T-helper 1 cell treated with Interleukin-12 subunit alpha and Interleukin-12 subunit beta and Interleukin-4 antibody, amounts not matched to agents 30 ng/mL and 1 ng/mL, for 36 hours (primary cell): ENCODE results near the gene HORMAD1. TPM values are rescaled to one million over a fixed set of nuclear protein-coding genes. Genes with fewer than 3 reads are reported as not detected.

Experiments used
- total RNA-seq: library from RNA; stranded (reverse); gene quantifications from 2 replicates; pipeline ENCODE4 v1.2.3, GENCODE V29; 2022

HORMAD1 gene
- total RNA-seq, 1 donor from 2014 or later, result not detected

Other genes starting within 250 kb of the HORMAD1 start
- gene TARS2, start 233.5 kb downstream of the HORMAD1 start, total RNA-seq, result 38.0 and 40.8 TPM in 2 replicates
- gene ECM1, start 212.8 kb downstream of the HORMAD1 start, total RNA-seq, result 1.4 and 1.8 TPM in 2 replicates
- gene FALEC, start 205.1 kb downstream of the HORMAD1 start, total RNA-seq, result not detected in 2 replicates
- 0.95 and 1.1 TPM in 2 replicates for gene ADAMTSL4, start 171.5 kb downstream of the HORMAD1 start, total RNA-seq
- gene MCL1, start 141.3 kb downstream of the HORMAD1 start, total RNA-seq, result 433 and 435 TPM in 2 replicates
- 205 and 206 TPM in 2 replicates for gene ENSA, start 91.3 kb downstream of the HORMAD1 start, total RNA-seq
- 19.3 and 24.7 TPM in 2 replicates for gene GOLPH3L, start 23.7 kb downstream of the HORMAD1 start, total RNA-seq
- gene CTSS, start 44.9 kb upstream of the HORMAD1 start, total RNA-seq, result 100 and 101 TPM in 2 replicates
- gene CTSK, start 87.4 kb upstream of the HORMAD1 start, total RNA-seq, result 3.8 and 4.2 TPM in 2 replicates
- 33.6 and 34.3 TPM in 2 replicates for gene ARNT, start 155.7 kb upstream of the HORMAD1 start, total RNA-seq
- gene CTXND2, start 166.2 kb upstream of the HORMAD1 start, total RNA-seq, result not detected in 2 replicates
- 52.4 and 65.0 TPM in 2 replicates for gene SETDB1, start 205.5 kb upstream of the HORMAD1 start, total RNA-seq